Adrenal gland (tissue), 12 donors: ENCODE results near the gene PCAT6. TPM values are rescaled to one million over a fixed set of nuclear protein-coding genes. Genes with fewer than 3 reads are reported as not detected.

Source experiments
- DNase-seq, 7 donors: peaks; one replicate each; pipeline ENCODE4 v3.0.0-alpha.2; 2019 to 2020
- H3K27ac ChIP-seq, 5 donors: fragments of 200-600 bp; sonication (generic) in 4 of 5; 1 replicate in 3 of 5; 2 replicates in 2 of 5; pipeline versions ENCODE4 v1.5.1 to v1.8.0; 2016 to 2020; ENCODE audit warnings: mild to moderate bottlenecking in 1 of 5
- H3K27me3 ChIP-seq: fragments of 200-600 bp; 2 replicates; pipeline ENCODE4 v1.8.0; 2021
- H3K36me3 ChIP-seq, 2 donors: fragments of 200-600 bp; replicated peaks in 1 of 2; 1 replicate in 1 of 2; 2 replicates in 1 of 2; pipeline versions ENCODE4 v1.5.1 to v1.8.0; 2018 to 2022
- H3K4me1 ChIP-seq, 2 donors: fragments of 200-600 bp; replicated peaks in 1 of 2; 1 replicate in 1 of 2; 2 replicates in 1 of 2; pipeline versions ENCODE4 v1.5.1 to v1.8.0; 2018 to 2021
- H3K4me3 ChIP-seq, 4 donors: fragments of 200-600 bp; sonication (generic) in 3 of 4; one replicate each; pipeline ENCODE4 v1.5.1; 2016 to 2018
- H3K9me3 ChIP-seq, 3 donors: fragments of 200-600 bp; sonication (generic) in 1 of 3; replicated peaks in 1 of 3; 1 replicate in 2 of 3; 2 replicates in 1 of 3; pipeline versions ENCODE4 v1.5.1 to v1.8.0; 2016 to 2021
- CTCF ChIP-seq, 6 experiments: fragments of 450-650 bp in 4 of 6; fragments of 200-600 bp in 2 of 6; sonication (generic) in 1 of 6; IDR thresholded peaks; 1 replicate in 5 of 6; 2 replicates in 1 of 6; pipeline versions ENCODE4 v1.5.1 to v1.8.0; 2016 to 2021; ENCODE audit warnings: antibody characterized with exemption in 6 of 6, mild to moderate bottlenecking in 2 of 6, moderate library complexity in 1 of 6
- POLR2A ChIP-seq, 2 donors: fragments of 450-650 bp; IDR thresholded peaks; one replicate each; pipeline ENCODE4 v1.6.1; 2017; ENCODE audit warnings: antibody characterized with exemption in 2 of 2, mild to moderate bottlenecking in 2 of 2, moderate library complexity in 1 of 2
- WGBS, 4 donors: extraction: QIAGEN DNeasy Blood & Tissue Kit in 2 of 4; methylation state at CpG; one replicate each; pipeline versions ENCODE4 v1.1.5 to v1.1.7; 2013 to 2017; 5-methylcytosine and 5-hydroxymethylcytosine counted together
- intact Hi-C, 2 donors: fragments of 100-400 bp; cut with DNase I; formaldehyde crosslinking; loops; one replicate each; pipeline versions ENCODE4 v1.14.1 to v1.15.0; 2022 to 2023
- polyA plus RNA-seq, 3 donors: library from polyadenylated mRNA; stranded (reverse); fragments of 200-250 nt in 2 of 3; fragments of 350-450 nt in 1 of 3; fragmentation: Illumina TruSeq in 1 of 3; extraction: RNeasy Lipid Tissue Mini Kit (QIAGEN cat#74804) in 1 of 3; gene quantifications; one replicate each; pipeline ENCODE4 v1.2.3, GENCODE V29; 2013 to 2014
- total RNA-seq, 9 donors: library from RNA; depleted of rRNA in 4 of 9; stranded (reverse); fragments of >200 nt in 4 of 9; fragments of 120-200 nt in 1 of 9; fragmentation: NEBNext Ultra II Directional in 1 of 9; extraction: Animal tissue kit (Norgen Biotek cat#: 25700) in 1 of 9; gene quantifications; one replicate each; pipeline versions ENCODE4 v1.1.0 to v1.2.4, GENCODE V29; 2013 to 2023
- donor health status: healthy with polysubstance abuse.
- donor health status: Bipolar disorder and iron deficiency.
- donor health status: DM: yes; HTN: yes; CAD: no.
- donor health status: DM: no; HTN: no; CAD: no.
- donor health status: DM: no; HTN: no; CAD: no.
- donor health status: DM: yes; HTN: yes; CAD: no.

The PCAT6 gene
- total and polyA plus RNA-seq, 12 donors: 0.33 to 8.5 (median 1.5) TPM; not detected in 3

GRCh38 chr1:202806845-202807450 is 3.8 kb upstream of the PCAT6 start:
- intact Hi-C loops: no loop called here
- H3K27me3 ChIP-seq: no peaks in the 10 kb centered on the region
- DNase-seq: peak in 3 of 7 donors; percentile 11 to 30 (median 26)
- peak overlapping the region; percentile 6 to 89 (median 78) for H3K27ac ChIP-seq
- peak in 1 of 2 donors; percentile 8 for TF ChIP-seq POLR2A (IDR thresholded peaks at IDR 0.05)
- no peak for TF ChIP-seq CTCF (IDR thresholded peaks at IDR 0.05)
- H3K4me1 ChIP-seq: peaks cover 26 to 43% of the 10 kb centered on the region in 2 donors
- H3K9me3 ChIP-seq: no peaks in the 10 kb centered on the region
- 0 to 1% (median 0%) methylated on average over 22 to 51 of the region's 51 CpGs for WGBS, 4 donors
- no peaks in the 10 kb centered on the region for H3K36me3 ChIP-seq
- H3K4me3 ChIP-seq: peak overlapping the region; percentile 15 to 90 (median 67)

DNA sequence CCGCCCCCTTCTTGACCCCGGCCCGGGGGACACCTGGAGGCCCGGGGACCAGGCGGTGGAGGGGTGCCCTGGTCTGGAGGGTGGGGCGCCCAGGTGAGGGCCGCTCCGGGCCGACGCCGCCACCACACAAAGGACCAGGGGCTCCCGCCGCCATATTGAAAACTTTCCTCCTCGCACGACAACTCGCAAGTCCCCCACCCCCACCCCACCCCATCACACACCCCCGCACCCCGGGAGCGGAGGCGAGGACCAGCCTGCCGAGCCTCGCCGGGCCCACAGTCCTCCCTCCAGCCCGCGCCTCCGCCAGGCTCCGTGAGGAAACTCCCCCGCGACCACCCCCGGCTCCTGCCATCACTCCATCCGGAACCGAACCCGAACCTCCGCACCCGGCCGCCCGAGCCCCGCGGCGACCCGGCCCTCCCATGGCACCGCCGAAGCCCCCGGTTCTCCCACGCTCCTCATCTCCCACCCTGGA is 3.3 kb upstream of the PCAT6 start:
- H3K27ac ChIP-seq: peak overlapping the region in 4 of 5 donors; percentile 66 to 89 (median 81)
- TF ChIP-seq POLR2A (IDR thresholded peaks at IDR 0.05): no peak
- no peak for TF ChIP-seq CTCF (IDR thresholded peaks at IDR 0.05)
- peaks cover 26 to 43% of the 10 kb centered on the region in 2 donors for H3K4me1 ChIP-seq
- H3K9me3 ChIP-seq: no peaks in the 10 kb centered on the region
- DNase-seq: peak in 4 of 7 donors; percentile 23 to 47 (median 27)
- H3K36me3 ChIP-seq: no peaks in the 10 kb centered on the region
- 0% methylated on average over 3 to 45 of the region's 45 CpGs; no CpG with 5 or more reads in 1 of the 4 donors for WGBS, 4 donors
- H3K27me3 ChIP-seq: no peaks in the 10 kb centered on the region
- intact Hi-C loops: no loop called here
- peak overlapping the region; percentile 71 to 90 (median 80) for H3K4me3 ChIP-seq

DNA sequence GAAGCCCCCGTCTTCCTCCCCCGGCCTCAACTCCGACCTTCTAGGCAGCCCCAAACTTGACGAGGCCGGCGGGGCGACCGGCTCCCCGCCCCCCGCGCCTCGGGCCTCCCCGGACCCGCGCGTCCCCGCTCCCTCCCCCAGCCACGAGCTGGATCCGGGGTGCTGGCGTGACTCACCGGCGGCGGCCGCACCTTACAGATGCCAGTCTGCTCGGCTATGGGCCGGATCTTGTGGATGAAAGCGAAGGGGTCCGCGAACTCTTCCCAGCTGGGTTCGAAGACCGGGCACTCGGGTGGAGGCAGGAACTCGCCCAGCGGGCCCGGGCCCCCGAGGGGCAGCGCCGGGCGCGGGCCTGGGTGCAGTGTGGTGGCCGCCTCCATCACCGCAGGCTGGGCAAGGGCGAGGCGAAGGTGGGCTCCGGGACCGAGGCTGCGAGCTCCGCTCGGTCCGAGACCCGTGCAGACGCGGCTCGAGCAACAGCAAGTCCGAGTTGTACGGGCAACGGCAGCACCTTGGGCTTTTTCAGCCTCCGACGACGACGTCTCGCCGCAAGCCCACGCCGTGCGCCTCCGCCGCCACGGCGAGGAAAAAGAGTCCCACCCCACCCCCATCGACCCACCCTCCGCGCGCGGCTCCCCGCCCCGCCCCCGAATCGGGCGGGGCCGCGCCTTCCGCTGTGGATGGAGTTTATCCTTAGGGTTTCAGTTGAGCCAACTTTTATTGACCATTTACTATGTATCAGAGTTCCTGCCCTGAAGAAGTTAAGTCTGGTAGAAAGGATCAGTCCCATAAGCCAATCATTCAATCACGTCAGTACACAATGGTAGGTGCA is 2.6 kb upstream of the PCAT6 start, which contains the start of gene KDM5B:
KDM5B (minus strand) TSS at position 496 of the 832 bp plus-strand sequence; CDS start at position 380, 116 bp downstream.
- Histone ChIP-seq H3K27ac (peak within 1 kb of the TSS; percentile 31 to 89 (median 78)), H3K4me3 (peak within 1 kb of the TSS; percentile 71 to 90 (median 80)), H3K27me3 (no peaks in the 10 kb centered on the region), H3K4me1 (peaks cover 23 to 40% of the 10 kb centered on the region in 2 donors), H3K36me3 (no peaks in the 10 kb centered on the region), H3K9me3 (no peaks in the 10 kb centered on the region)
- TF ChIP-seq POLR2A (IDR thresholded peaks at IDR 0.05) (peak; percentile 72 to 77), CTCF (IDR thresholded peaks at IDR 0.05) (no peak)
- intact Hi-C loops: no loop called here
- peak; percentile 56 to 79 (median 63) for DNase-seq
- WGBS, 4 donors: 0 to 1% (median 0%) methylated on average over 7 to 83 of the region's 84 CpGs

DNA sequence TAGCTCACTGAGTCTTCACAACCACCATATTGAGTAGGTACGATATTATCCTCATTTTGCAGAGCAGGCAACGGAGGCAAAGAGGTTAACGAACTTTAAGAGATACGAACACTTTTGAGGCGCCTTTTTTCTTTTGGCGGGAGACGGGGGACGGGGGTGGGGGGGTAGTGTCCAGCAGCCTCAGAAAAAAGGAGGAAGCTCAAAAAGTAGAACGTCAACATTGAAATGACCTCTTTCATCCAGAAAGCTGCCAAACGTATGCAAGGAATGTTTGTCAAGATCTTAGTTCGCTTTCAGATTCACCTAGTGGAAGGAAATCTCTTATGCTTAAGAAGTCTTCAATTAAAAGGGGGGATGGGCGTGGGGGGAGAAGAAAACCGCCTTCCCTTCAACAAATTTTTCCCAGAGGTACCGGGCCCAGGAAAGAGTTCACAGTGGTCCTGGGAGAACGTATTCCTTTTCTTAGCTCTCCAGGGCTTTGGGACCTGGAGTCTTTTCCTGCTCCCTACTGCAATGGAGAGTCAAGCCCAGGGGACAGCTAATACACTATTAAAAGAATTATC is 1.1 kb upstream of the PCAT6 start:
- WGBS, 4 donors: 68 to 71% (median 71%) methylated on average over 15 of the region's 15 CpGs
- intact Hi-C loops: no loop called here
- no peaks in the 10 kb centered on the region for H3K9me3 ChIP-seq
- H3K27me3 ChIP-seq: no peaks in the 10 kb centered on the region
- H3K36me3 ChIP-seq: no peaks in the 10 kb centered on the region
- no peak for DNase-seq
- H3K4me1 ChIP-seq: peaks cover 19 to 28% of the 10 kb centered on the region in 2 donors
- TF ChIP-seq POLR2A (IDR thresholded peaks at IDR 0.05) (no peak), CTCF (IDR thresholded peaks at IDR 0.05) (no peak)
- peak overlapping the region in 1 of 4 donors; percentile 66 for H3K4me3 ChIP-seq
- H3K27ac ChIP-seq: peak overlapping the region in 1 of 5 donors; percentile 81
